Endothelial cell of umbilical vein (primary cell): ENCODE measurements around the gene TMEM50B. TPM values are rescaled to one million over a fixed set of nuclear protein-coding genes. Genes with fewer than 3 reads are reported as not detected.

Experiments
- BruUV-seq: library from RNA; stranded (reverse); fragments of 400-500 nt; replicated peaks from 2 replicates; lab custom pipeline; 2021; lab: Mats Ljungman, UMichigan
- CTCF ChIA-PET: fragments of 300-600, 350-600 bp; sonication (Branson Sonifier 250); formaldehyde crosslinking; loops from one replicate; lab custom pipeline; 2021; ENCODE audit warnings: antibody characterized with exemption, inconsistent platforms; lab: Charles Lee
- POLR2A ChIA-PET: fragments of 300-600, 350-600 bp; sonication (Branson Sonifier 250); formaldehyde crosslinking; loops from one replicate; lab custom pipeline; 2021; ENCODE audit warnings: antibody characterized with exemption, inconsistent platforms; lab: Charles Lee
- DNase-seq: peaks from one replicate; pipeline ENCODE4 v3.0.0-alpha.2; 2011; ENCODE audit warnings: low read depth, low spot score
- FAIRE-seq: peaks from 2 replicates; lab custom pipeline; 2011; peaks lifted over from hg19 to GRCh38; lab: Jason Lieb, UNC
- H2AFZ ChIP-seq: 2 replicates; pipeline ENCODE4 v1.6.0; 2012; ENCODE audit warnings: low read depth, low read length, control low read depth, inconsistent platforms
- H3K27ac ChIP-seq: 2 replicates; pipeline ENCODE4 v1.5.1; 2011; ENCODE audit warnings: low read depth, mild to moderate bottlenecking, control low read depth, low read length, moderate library complexity; ENCODE audit not compliant: insufficient read depth
- H3K27me3 ChIP-seq, 2 experiments: 2 replicates each; pipeline versions ENCODE4 v1.6.0 to v1.6.1; 2011; ENCODE audit warnings: low read length in 2 of 2, mixed read lengths in 1 of 2; ENCODE audit not compliant: control insufficient read depth in 2 of 2, insufficient read depth in 2 of 2
- H3K36me3 ChIP-seq, 2 experiments: 2 replicates in 1 of 2; 3 replicates in 1 of 2; pipeline ENCODE4 v1.5.1; 2011; ENCODE audit warnings: low read length in 2 of 2, mild to moderate bottlenecking in 1 of 2, moderate library complexity in 1 of 2; ENCODE audit not compliant: control insufficient read depth in 2 of 2, insufficient read depth in 2 of 2; ENCODE audit errors: extremely low read depth in 1 of 2
- H3K4me1 ChIP-seq: 3 replicates; pipeline ENCODE4 v1.5.1; 2011; ENCODE audit warnings: mild to moderate bottlenecking, low read length; ENCODE audit not compliant: control insufficient read depth, insufficient read depth; ENCODE audit errors: extremely low read depth
- H3K4me2 ChIP-seq: 2 replicates; pipeline ENCODE4 v1.6.1; 2011; ENCODE audit warnings: low read length, control low read depth, mixed read lengths; ENCODE audit not compliant: insufficient read depth
- H3K4me3 ChIP-seq, 3 experiments: fragments of 200-600 bp in 1 of 3; sonication (generic), shearing (Covaris generic) in 1 of 3; replicated peaks in 1 of 3; 2 replicates each; pipeline ENCODE4 v1.5.1; 2011 to 2016; ENCODE audit warnings: control low read depth in 3 of 3, low read length in 3 of 3, mild to moderate bottlenecking in 2 of 3, inconsistent platforms in 1 of 3, low read depth in 1 of 3, moderate library complexity in 1 of 3; ENCODE audit not compliant: insufficient read depth in 1 of 3
- H3K79me2 ChIP-seq: 2 replicates; pipeline ENCODE4 v1.6.0; 2012; ENCODE audit warnings: low read length, inconsistent platforms; ENCODE audit not compliant: control insufficient read depth, insufficient read depth
- H3K9ac ChIP-seq: replicated peaks from 2 replicates; pipeline ENCODE3; 2011; ENCODE audit warnings: low read length, control low read depth; ENCODE audit not compliant: insufficient read depth; ENCODE audit errors: extremely low read depth
- H3K9me1 ChIP-seq: replicated peaks from 3 replicates; pipeline ENCODE4 v1.6.0; 2011; ENCODE audit warnings: mild to moderate bottlenecking, low read length; ENCODE audit not compliant: control insufficient read depth, insufficient read depth; ENCODE audit errors: extremely low read depth
- H3K9me3 ChIP-seq: replicated peaks from 2 replicates; pipeline ENCODE4 v1.5.1; 2012; ENCODE audit warnings: low read length, inconsistent platforms; ENCODE audit not compliant: control insufficient read depth, insufficient read depth
- H4K20me1 ChIP-seq: replicated peaks from 2 replicates; pipeline ENCODE3; 2011; ENCODE audit warnings: mild to moderate bottlenecking, low read length; ENCODE audit not compliant: control insufficient read depth, insufficient read depth; ENCODE audit errors: extremely low read depth
- EZH2 ChIP-seq: IDR thresholded peaks from 2 replicates; pipeline ENCODE4 v1.6.1; 2012; ENCODE audit warnings: borderline replicate concordance, low read depth, mild to moderate bottlenecking, moderate library complexity, low read length, inconsistent platforms; ENCODE audit not compliant: severe bottlenecking
- FOS ChIP-seq: IDR thresholded peaks from 2 replicates; pipeline ENCODE4 v1.6.1; 2011; ENCODE audit warnings: mild to moderate bottlenecking, low read length, moderate library complexity, borderline replicate concordance; ENCODE audit not compliant: insufficient read depth
- GATA2 ChIP-seq: IDR thresholded peaks from 2 replicates; pipeline ENCODE4 v1.7.0; 2011; ENCODE audit warnings: low read depth, mild to moderate bottlenecking, moderate library complexity, mixed read lengths, low read length; ENCODE audit not compliant: insufficient read length, insufficient read depth
- JUN ChIP-seq: IDR thresholded peaks from 2 replicates; pipeline ENCODE4 v1.6.1; 2011; ENCODE audit warnings: borderline replicate concordance, low read depth; ENCODE audit not compliant: insufficient read length, insufficient read depth
- MYC ChIP-seq: IDR thresholded peaks from one replicate; pipeline ENCODE4 v1.6.1; 2011; ENCODE audit warnings: mild to moderate bottlenecking, low read depth, low read length
- POLR2A ChIP-seq: IDR thresholded peaks from 2 replicates; pipeline ENCODE4 v1.6.1; 2012; ENCODE audit warnings: low read depth, mild to moderate bottlenecking, control low read depth, low read length
- POLR2AphosphoS5 ChIP-seq: IDR thresholded peaks from 2 replicates; pipeline ENCODE4 v1.6.1; 2012; ENCODE audit warnings: low read depth, mild to moderate bottlenecking, control low read depth, low read length, moderate library complexity; ENCODE audit not compliant: insufficient read depth
- dilution Hi-C: fragments of 300-500 bp; cut with MboI; formaldehyde crosslinking; loops from one replicate; pipeline ENCODE4 v1.15.0; 2019; ENCODE audit warnings: low sequenced_read_pairs; ENCODE audit not compliant: extremely low pct_ligation_motif_present
- intact Hi-C: fragments of 100-400 bp; cut with micrococcal nuclease; formaldehyde crosslinking; loops from one replicate; pipeline ENCODE4 v1.10.0; 2022
- polyA plus RNA-seq, 4 experiments: library from polyadenylated mRNA; depleted of rRNA in 3 of 4; stranded (reverse) in 3 of 4; unstranded in 1 of 4; fragments of >200 nt; gene quantifications; 2 replicates each; pipeline versions ENCODE4 v1.2.1 to v1.2.3, GENCODE V29; 2011 to 2012; ENCODE audit warnings: missing spikeins in 1 of 4
- total RNA-seq: library from RNA; stranded (reverse); gene quantifications from 2 replicates; pipeline ENCODE4 v1.2.3, GENCODE V29; 2021
- TF ChIP-seq, protein P1 (sequence below): IDR thresholded peaks from 2 replicates; pipeline ENCODE4 v1.6.1; 2011; ENCODE audit not compliant: insufficient read depth, insufficient read length
- TF ChIP-seq, protein P2 (sequence below), 2 donors: IDR thresholded peaks; 1 replicate in 1 of 2; 2 replicates in 1 of 2; pipeline ENCODE4 v1.5.1; 2011; ENCODE audit warnings: low read length in 2 of 2, mild to moderate bottlenecking in 2 of 2, moderate library complexity in 2 of 2, control low read depth in 1 of 2, inconsistent platforms in 1 of 2, low read depth in 1 of 2; ENCODE audit not compliant: insufficient read depth in 1 of 2; ENCODE audit errors: extremely low read depth in 1 of 2

TMEM50B gene
- total and polyA plus RNA-seq, 2 donors (not counting 3 experiments of a cell fraction or from before 2014, with no cell fraction given) = 25.1 to 29.3 TPM

DNA sequence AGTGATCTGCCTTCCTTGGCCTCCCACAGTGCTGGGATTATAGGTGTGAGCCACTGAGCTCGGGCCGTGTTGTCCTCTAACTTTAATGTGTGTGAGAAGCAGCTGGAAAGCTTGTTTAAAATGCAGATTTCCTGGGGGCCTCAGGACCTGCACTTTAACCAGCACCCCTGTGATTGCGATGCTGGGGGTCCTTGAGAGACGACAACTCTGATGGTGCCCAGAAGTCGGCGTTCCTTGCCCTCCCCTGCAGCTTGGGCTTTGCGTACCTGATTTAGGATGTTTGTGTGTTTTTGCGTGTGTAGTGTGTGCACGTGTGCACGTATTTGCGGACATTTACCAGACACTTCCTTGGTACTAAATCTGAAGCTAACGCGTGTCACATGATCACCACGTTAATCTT, 65.7 kb downstream of the TMEM50B start:
- Histone ChIP-seq H3K79me2 (peaks cover 61% of the 10 kb centered on the region), H3K4me2 (no peak overlapping the region), H3K36me3 (peaks cover 3 to 7% of the 10 kb centered on the region in 2 experiments), H3K9ac (no peak overlapping the region), H3K4me3 (no peak overlapping the region), H4K20me1 (no peaks in the 10 kb centered on the region), H3K4me1 (no peaks in the 10 kb centered on the region), H3K27ac (no peak overlapping the region), H3K27me3 (no peaks in the 10 kb centered on the region), H3K9me3 (no peaks in the 10 kb centered on the region), H2AFZ (no peak overlapping the region), H3K9me1 (no peaks in the 10 kb centered on the region)
- POLR2A ChIA-PET = no interaction called here
- TF ChIP-seq MYC (no peak), EZH2 (no peak), POLR2AphosphoS5 (no peak), JUN (no peak), FOS (no peak), GATA2 (no peak), POLR2A (no peak)
- TF ChIP-seq, protein P1, sequence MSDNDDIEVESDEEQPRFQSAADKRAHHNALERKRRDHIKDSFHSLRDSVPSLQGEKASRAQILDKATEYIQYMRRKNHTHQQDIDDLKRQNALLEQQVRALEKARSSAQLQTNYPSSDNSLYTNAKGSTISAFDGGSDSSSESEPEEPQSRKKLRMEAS = no peak
- TF ChIP-seq, protein P2, sequence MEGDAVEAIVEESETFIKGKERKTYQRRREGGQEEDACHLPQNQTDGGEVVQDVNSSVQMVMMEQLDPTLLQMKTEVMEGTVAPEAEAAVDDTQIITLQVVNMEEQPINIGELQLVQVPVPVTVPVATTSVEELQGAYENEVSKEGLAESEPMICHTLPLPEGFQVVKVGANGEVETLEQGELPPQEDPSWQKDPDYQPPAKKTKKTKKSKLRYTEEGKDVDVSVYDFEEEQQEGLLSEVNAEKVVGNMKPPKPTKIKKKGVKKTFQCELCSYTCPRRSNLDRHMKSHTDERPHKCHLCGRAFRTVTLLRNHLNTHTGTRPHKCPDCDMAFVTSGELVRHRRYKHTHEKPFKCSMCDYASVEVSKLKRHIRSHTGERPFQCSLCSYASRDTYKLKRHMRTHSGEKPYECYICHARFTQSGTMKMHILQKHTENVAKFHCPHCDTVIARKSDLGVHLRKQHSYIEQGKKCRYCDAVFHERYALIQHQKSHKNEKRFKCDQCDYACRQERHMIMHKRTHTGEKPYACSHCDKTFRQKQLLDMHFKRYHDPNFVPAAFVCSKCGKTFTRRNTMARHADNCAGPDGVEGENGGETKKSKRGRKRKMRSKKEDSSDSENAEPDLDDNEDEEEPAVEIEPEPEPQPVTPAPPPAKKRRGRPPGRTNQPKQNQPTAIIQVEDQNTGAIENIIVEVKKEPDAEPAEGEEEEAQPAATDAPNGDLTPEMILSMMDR (IDR thresholded peaks at IDR 0.05; ENCODE audit: extremely low read depth in 1 of 2, insufficient read depth in 1 of 2, low read depth in 1 of 2, low read length in 2 of 2) = no peak
- dilution Hi-C loops = no loop called here
- no peak for DNase-seq
- intact Hi-C loops = no loop called here
- CTCF ChIA-PET = no interaction called here
- FAIRE-seq = no peak
- BruUV-seq = no TSS peak
